Neural progenitor cell (in vitro differentiated cells): ENCODE measurements around the gene OR52N2. TPM values are rescaled to one million over a fixed set of nuclear protein-coding genes. Genes with fewer than 3 reads are reported as not detected.

Source experiments
- DNase-seq: peaks from one replicate; pipeline ENCODE4 v3.0.0-alpha.2; 2016; ENCODE audit warnings: low spot score
- H2AFZ ChIP-seq: fragments of 200-600 bp; sonication (generic); replicated peaks from 2 replicates; pipeline ENCODE4 v1.6.1; 2016; ENCODE audit warnings: antibody characterized with exemption
- H3F3A ChIP-seq: fragments of 200-600 bp; sonication (generic); 2 replicates; pipeline ENCODE4 v1.6.1; 2016; ENCODE audit warnings: antibody characterized with exemption, low read depth
- H3K27ac ChIP-seq: fragments of 200-600 bp; sonication (generic); 2 replicates; pipeline ENCODE4 v1.5.1; 2016; ENCODE audit warnings: mild to moderate bottlenecking
- H3K27me3 ChIP-seq: fragments of 200-600 bp; sonication (generic); 2 replicates; pipeline ENCODE4 v1.6.1; 2016; ENCODE audit warnings: mild to moderate bottlenecking, moderate library complexity
- H3K36me3 ChIP-seq: fragments of 200-600 bp; sonication (generic); 2 replicates; pipeline ENCODE4 v1.5.1; 2016
- H3K4me1 ChIP-seq: fragments of 200-600 bp; sonication (generic); 2 replicates; pipeline ENCODE4 v1.6.1; 2016; ENCODE audit warnings: mixed run types
- H3K4me2 ChIP-seq: fragments of 200-600 bp; sonication (generic); 2 replicates; pipeline ENCODE4 v1.6.1; 2016
- H3K4me3 ChIP-seq: fragments of 200-600 bp; sonication (generic); 2 replicates; pipeline ENCODE4 v1.5.1; 2016
- H3K79me2 ChIP-seq: fragments of 200-600 bp; sonication (generic); 2 replicates; pipeline ENCODE4 v1.6.1; 2016; ENCODE audit warnings: low read depth
- H3K9ac ChIP-seq: fragments of 200-600 bp; sonication (generic); 2 replicates; pipeline ENCODE4 v1.6.1; 2016
- H3K9me3 ChIP-seq: fragments of 200-600 bp; sonication (generic); 2 replicates; pipeline ENCODE4 v1.5.1; 2016; ENCODE audit warnings: low read depth
- H4K20me1 ChIP-seq: fragments of 200-600 bp; sonication (generic); 2 replicates; pipeline ENCODE4 v1.6.1; 2016; ENCODE audit warnings: low read depth
- H3K27ac Mint-ChIP-seq: 3 replicates; pipeline ENCODE4 v1.8.0; 2021; ENCODE audit warnings: mixed read lengths
- H3K27me3 Mint-ChIP-seq: 2 replicates; pipeline ENCODE4 v1.8.0; 2022; ENCODE audit warnings: low read depth, mild to moderate bottlenecking, inconsistent platforms, moderate library complexity, mixed read lengths; ENCODE audit not compliant: insufficient read depth
- H3K36me3 Mint-ChIP-seq: 3 replicates; pipeline ENCODE4 v1.8.0; 2021; ENCODE audit warnings: mixed read lengths
- H3K4me1 Mint-ChIP-seq: 3 replicates; pipeline ENCODE4 v1.8.0; 2021; ENCODE audit warnings: mixed read lengths
- H3K4me3 Mint-ChIP-seq: 3 replicates; pipeline ENCODE4 v1.8.0; 2021; ENCODE audit warnings: mild to moderate bottlenecking, moderate library complexity, mixed read lengths
- H3K9me3 Mint-ChIP-seq: 3 replicates; pipeline ENCODE4 v1.8.0; 2020; ENCODE audit warnings: mixed read lengths
- EZH2 ChIP-seq: fragments of 200-600 bp; sonication (generic); IDR thresholded peaks from 2 replicates; pipeline ENCODE4 v1.6.1; 2017; ENCODE audit warnings: antibody characterized with exemption, mild to moderate bottlenecking, moderate library complexity
- EZH2phosphoT487 ChIP-seq: fragments of 200-600 bp; sonication (generic); IDR thresholded peaks from 2 replicates; pipeline ENCODE4 v1.6.1; 2017; ENCODE audit warnings: antibody characterized with exemption
- total RNA-seq: library from RNA; depleted of rRNA; stranded (reverse); fragments of >200 nt; gene quantifications from 2 replicates; pipeline ENCODE4 v1.2.3, GENCODE V29; 2015; ENCODE audit warnings: low replicate concordance
- TF ChIP-seq, protein P1 (sequence below): fragments of 200-600 bp; sonication (generic); IDR thresholded peaks from 2 replicates; pipeline ENCODE4 v1.5.1; 2017; ENCODE audit warnings: antibody characterized with exemption, mild to moderate bottlenecking

OR52N2 gene
- total RNA-seq, 1 donor from 2014 or later = not detected

- Mint-ChIP-seq H3K4me3 (no peak overlapping the region), H3K4me1 (no peaks in the 10 kb centered on the region), H3K9me3 (peaks cover 3% of the 10 kb centered on the region)
These were observed 1.1 kb upstream of the OR52N2 start for GRCh38 chr11:5807580-5807979.

DNA sequence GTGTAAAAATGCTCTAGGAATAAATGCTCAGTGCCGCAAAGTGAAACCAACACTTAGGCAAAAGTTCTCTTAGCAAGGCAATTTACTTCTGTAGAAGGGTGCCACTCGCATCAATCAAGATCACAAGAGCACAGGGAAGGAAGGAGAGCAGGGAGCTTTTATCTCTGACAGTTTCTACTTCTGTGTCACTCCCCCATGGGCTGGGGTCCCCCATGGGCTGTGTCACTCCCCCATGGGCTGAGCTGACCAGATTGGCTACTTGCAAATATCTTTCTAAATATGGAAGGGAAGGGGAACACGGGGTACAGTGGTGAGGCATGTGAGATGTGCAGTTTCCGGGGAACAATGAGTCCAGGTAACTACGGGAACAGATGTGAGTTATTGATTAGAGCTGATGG, 397 bp downstream of the OR52N2 start:
- Histone ChIP-seq H3K27ac (no peak overlapping the region), H2AFZ (peak overlapping the region; percentile 98), H3F3A (peaks cover 5% of the 10 kb centered on the region), H3K79me2 (no peaks in the 10 kb centered on the region), H3K4me1 (no peaks in the 10 kb centered on the region), H3K27me3 (peaks cover 10% of the 10 kb centered on the region), H3K9ac (no peak overlapping the region), H3K9me3 (no peaks in the 10 kb centered on the region), H3K4me3 (peak overlapping the region; percentile 60), H3K36me3 (no peaks in the 10 kb centered on the region), H3K4me2 (peak overlapping the region; percentile 78), H4K20me1 (no peaks in the 10 kb centered on the region)
- no peak for DNase-seq
- Mint-ChIP-seq H3K9me3 (peaks cover 2% of the 10 kb centered on the region), H3K4me3 (peak overlapping the region; percentile 78), H3K36me3 (no peaks in the 10 kb centered on the region), H3K27ac (no peak overlapping the region), H3K4me1 (no peaks in the 10 kb centered on the region), H3K27me3 (peaks cover 2% of the 10 kb centered on the region)
- TF ChIP-seq, protein P1, sequence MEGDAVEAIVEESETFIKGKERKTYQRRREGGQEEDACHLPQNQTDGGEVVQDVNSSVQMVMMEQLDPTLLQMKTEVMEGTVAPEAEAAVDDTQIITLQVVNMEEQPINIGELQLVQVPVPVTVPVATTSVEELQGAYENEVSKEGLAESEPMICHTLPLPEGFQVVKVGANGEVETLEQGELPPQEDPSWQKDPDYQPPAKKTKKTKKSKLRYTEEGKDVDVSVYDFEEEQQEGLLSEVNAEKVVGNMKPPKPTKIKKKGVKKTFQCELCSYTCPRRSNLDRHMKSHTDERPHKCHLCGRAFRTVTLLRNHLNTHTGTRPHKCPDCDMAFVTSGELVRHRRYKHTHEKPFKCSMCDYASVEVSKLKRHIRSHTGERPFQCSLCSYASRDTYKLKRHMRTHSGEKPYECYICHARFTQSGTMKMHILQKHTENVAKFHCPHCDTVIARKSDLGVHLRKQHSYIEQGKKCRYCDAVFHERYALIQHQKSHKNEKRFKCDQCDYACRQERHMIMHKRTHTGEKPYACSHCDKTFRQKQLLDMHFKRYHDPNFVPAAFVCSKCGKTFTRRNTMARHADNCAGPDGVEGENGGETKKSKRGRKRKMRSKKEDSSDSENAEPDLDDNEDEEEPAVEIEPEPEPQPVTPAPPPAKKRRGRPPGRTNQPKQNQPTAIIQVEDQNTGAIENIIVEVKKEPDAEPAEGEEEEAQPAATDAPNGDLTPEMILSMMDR = no peak
- TF ChIP-seq EZH2 (no peak), EZH2phosphoT487 (no peak)

More at GRCh38 chr11:5807580-5807979, 1.1 kb upstream of the OR52N2 start:
- H3K9me3 ChIP-seq = no peaks in the 10 kb centered on the region
- H3K79me2 ChIP-seq = no peaks in the 10 kb centered on the region
- H3F3A ChIP-seq = peaks cover 5% of the 10 kb centered on the region
- H2AFZ ChIP-seq = peak overlapping the region; percentile 58
- DNase-seq = peak; percentile 42
- H3K9ac ChIP-seq = no peak overlapping the region
- H3K27ac Mint-ChIP-seq = no peak overlapping the region
- no peak overlapping the region for H3K4me3 ChIP-seq
- no peak overlapping the region for H3K27ac ChIP-seq
- H3K4me2 ChIP-seq = no peak overlapping the region
- H3K27me3 Mint-ChIP-seq = peaks cover 2% of the 10 kb centered on the region
- H3K36me3 Mint-ChIP-seq = no peaks in the 10 kb centered on the region
- peaks cover 10% of the 10 kb centered on the region for H3K27me3 ChIP-seq
- H4K20me1 ChIP-seq = no peaks in the 10 kb centered on the region
- TF ChIP-seq, protein P1 = peak; percentile 29
- no peak for TF ChIP-seq EZH2
- H3K4me1 ChIP-seq = no peaks in the 10 kb centered on the region
- H3K36me3 ChIP-seq = no peaks in the 10 kb centered on the region

DNA sequence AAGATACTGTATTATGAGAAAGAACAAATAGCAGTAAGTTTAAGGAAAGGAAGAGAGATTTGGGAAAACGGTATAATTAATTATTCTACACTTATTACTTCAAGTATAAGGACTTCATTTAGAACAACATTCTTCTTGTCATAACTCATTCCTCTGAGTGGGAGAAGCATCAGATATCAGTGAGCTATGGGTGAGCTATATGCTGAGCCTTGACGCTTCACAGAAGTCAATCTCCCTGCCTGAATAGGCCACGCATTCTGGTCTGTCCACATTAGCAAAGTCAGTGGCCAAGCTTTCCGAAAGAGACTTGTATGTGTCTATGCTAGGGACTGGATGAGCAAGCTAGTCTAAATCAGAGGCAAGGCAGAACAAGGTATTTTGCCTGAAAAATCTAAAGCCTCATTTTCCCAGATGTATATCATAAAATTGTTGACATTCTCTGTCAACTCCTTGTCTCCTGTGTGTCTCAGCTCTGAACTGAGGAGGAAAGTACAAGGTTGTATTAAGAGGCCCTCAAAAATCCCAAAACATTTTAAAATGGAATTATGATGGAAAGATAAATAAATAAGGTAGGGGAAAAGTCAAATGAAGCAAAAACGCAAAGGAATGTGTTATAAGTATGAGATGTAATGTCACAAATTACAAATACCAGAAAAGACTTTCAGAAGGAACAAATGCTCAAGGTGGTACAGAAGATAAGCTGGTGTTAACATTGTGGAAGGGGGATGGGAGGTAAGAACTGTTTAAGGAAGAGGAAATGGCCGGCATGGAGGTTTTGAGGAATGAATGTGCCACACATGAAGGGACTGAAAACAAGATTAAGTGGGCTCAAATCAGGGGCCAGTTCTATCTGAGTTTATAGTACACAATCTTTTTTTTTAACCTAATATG, 1.4 kb downstream of the OR52N2 start:
- Histone ChIP-seq H3K4me1 (no peaks in the 10 kb centered on the region), H3K36me3 (no peaks in the 10 kb centered on the region), H3K4me3 (no peak overlapping the region), H3K4me2 (no peak overlapping the region), H3K79me2 (no peaks in the 10 kb centered on the region), H2AFZ (no peak overlapping the region), H3F3A (peaks cover 5% of the 10 kb centered on the region), H3K9ac (no peak overlapping the region), H4K20me1 (no peaks in the 10 kb centered on the region), H3K9me3 (no peaks in the 10 kb centered on the region), H3K27ac (no peak overlapping the region), H3K27me3 (peaks cover 10% of the 10 kb centered on the region)
- H3K27me3 Mint-ChIP-seq = peaks cover 2% of the 10 kb centered on the region
- H3K4me3 Mint-ChIP-seq = no peak overlapping the region
- no peaks in the 10 kb centered on the region for H3K4me1 Mint-ChIP-seq
- no peak for TF ChIP-seq EZH2phosphoT487
- TF ChIP-seq EZH2 = no peak
- TF ChIP-seq, protein P1 = no peak
- no peaks in the 10 kb centered on the region for H3K9me3 Mint-ChIP-seq
- DNase-seq = no peak
- H3K27ac Mint-ChIP-seq = no peak overlapping the region
- H3K36me3 Mint-ChIP-seq = no peaks in the 10 kb centered on the region
